Epithelial cell of proximal tubule (primary cell): ENCODE measurements around the gene KLF16. TPM values are rescaled to one million over a fixed set of nuclear protein-coding genes. Genes with fewer than 3 reads are reported as not detected.
"Not testable (repeated sequence)": the region's sequence is repeated elsewhere in the genome, so short reads cannot be mapped to it uniquely, and the experiment has no call there.

ENCODE experiments used
- DNase-seq: peaks from one replicate; pipeline ENCODE4 v3.0.0-alpha.2; 2011; ENCODE audit warnings: low read depth
- H3K4me3 ChIP-seq: 2 replicates; pipeline ENCODE4 v1.5.1; 2011; ENCODE audit warnings: low read depth, mild to moderate bottlenecking, low read length
- total RNA-seq: library from RNA; depleted of rRNA; stranded (reverse); fragments of >200 nt; gene quantifications from 2 replicates; pipeline ENCODE4 v1.2.3, GENCODE V29; 2015
- TF ChIP-seq, protein P1 (sequence below): conservative IDR thresholded peaks from 2 replicates; pipeline ENCODE4 v1.5.1; 2012; ENCODE audit warnings: low read depth, mild to moderate bottlenecking, low read length

Gene KLF16
- total RNA-seq, 1 donor from 2014 or later: 28.1 TPM

DNA sequence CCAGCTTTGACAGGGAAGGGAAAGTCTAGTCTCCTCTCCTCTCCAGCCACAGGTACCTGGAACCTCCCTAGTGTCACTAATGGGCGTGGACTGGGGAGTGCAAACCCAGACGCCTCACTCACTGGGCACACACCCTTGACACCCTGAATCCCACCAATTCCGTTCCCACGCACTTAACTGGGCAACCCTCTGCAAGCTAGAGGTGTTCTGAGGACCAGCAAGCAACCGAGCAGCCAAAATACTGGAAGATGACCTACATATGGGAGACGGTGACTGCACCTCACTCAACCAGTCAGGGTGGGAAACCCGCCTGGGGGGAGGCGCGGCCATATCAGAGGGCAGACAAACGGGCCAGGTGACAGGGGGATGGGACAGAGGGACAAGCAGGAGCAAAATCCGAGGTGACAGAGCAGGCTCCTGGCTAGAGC, 20.9 kb upstream of the KLF16 start:
- DNase-seq: no peak
- TF ChIP-seq, protein P1, sequence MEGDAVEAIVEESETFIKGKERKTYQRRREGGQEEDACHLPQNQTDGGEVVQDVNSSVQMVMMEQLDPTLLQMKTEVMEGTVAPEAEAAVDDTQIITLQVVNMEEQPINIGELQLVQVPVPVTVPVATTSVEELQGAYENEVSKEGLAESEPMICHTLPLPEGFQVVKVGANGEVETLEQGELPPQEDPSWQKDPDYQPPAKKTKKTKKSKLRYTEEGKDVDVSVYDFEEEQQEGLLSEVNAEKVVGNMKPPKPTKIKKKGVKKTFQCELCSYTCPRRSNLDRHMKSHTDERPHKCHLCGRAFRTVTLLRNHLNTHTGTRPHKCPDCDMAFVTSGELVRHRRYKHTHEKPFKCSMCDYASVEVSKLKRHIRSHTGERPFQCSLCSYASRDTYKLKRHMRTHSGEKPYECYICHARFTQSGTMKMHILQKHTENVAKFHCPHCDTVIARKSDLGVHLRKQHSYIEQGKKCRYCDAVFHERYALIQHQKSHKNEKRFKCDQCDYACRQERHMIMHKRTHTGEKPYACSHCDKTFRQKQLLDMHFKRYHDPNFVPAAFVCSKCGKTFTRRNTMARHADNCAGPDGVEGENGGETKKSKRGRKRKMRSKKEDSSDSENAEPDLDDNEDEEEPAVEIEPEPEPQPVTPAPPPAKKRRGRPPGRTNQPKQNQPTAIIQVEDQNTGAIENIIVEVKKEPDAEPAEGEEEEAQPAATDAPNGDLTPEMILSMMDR: no peak
- H3K4me3 ChIP-seq: peak overlapping the region; percentile 98

DNA sequence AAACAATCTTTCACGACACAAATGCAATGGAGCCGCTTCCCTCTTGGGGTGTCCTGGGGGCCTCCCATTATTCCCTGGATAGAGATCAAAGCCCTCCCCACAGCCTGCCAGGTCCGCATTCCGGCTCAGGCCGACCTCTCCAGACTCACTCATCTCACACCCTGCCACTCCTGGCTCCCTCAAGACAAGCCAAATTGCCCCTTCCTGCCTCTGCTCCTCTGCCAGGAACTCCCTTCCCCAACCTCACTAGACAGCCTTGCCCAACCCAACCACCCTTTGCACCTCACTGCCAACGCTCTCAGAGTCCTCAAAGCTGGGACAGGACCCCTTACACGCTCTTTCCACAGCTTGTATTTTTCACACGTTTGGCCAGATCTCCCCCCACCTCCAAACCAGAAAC, 20.4 kb upstream of the KLF16 start:
- DNase-seq: no peak
- H3K4me3 ChIP-seq: peak overlapping the region; percentile 98
- TF ChIP-seq, protein P1: no peak

DNA sequence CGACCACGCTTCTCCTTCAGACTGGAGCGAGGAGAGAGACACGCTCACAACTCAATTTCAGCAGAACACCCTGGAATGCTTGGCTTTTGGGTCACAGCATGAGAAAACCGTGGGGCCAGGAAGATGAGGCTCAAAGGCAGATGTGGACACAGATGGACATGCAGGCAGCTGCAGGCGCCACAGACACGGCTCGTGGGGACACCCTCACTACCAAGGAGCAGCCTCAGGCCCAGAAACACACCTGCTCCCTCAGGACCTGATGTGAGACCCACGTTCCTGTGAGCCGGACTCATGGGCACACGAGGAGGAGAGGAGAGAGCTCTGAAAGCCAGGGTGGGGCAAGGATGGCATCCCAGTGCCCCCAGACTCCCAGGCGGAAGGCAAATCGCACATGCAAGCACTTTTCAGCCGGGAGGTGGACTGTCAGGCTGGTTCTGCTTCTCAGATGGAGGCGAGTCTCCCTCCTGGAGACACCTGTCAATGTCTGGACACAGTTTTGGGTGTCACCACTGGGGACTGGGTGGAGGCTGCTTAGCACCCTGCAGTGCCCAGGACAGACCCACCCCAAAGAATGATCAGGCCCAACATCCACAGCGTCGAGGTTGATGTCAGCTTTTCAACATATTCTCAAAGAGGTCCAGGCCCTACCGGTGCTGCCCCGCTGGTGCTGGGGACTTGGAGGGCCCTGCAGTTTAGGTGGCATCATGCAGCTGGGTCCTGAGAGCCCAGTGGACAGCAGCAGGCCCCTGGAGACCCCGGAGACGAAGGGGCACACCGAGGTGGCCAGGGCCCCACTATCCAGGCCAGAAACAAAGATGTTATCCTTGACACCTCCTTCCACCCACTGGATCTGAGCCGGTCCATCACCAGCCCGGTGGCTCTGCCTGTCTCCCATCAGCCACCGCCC, 19.7 kb upstream of the KLF16 start:
- no peak for DNase-seq
- TF ChIP-seq, protein P1: no peak
- H3K4me3 ChIP-seq: peak overlapping the region; percentile 98

DNA sequence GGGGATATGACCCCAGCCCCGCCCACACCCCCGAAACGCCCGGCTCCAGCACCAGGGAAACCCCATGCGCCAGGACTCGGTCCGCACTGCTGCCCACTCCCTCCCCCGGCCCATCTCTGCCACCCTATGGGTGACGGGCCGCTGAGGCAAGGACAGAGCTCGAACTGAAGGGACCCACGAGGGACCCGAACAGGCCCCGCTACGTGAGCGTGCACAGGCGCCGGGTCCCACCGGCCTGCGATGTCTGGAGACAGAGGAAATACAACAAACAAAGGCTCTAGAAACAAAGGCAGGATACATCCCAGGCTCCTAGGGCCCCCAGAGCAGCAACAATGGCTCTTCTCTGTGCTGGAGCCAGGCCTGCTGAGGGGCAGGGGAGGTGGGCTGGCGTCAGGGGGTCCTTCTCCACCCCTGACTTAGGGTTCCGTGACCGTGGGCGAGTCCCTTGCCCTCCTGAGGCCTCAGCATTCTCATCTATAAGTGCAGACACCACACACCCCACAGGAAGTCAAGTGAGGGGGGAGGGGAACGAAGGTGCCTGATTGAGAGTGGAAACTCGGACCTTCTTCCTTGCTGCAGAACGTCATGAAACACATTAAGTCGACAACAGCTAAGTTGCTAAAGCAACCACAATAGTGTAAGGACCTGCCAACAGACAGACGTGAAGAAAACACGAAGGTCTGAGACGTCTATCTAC, 18.9 kb upstream of the KLF16 start:
- no peak overlapping the region for H3K4me3 ChIP-seq
- TF ChIP-seq, protein P1: no peak
- DNase-seq: no peak

DNA sequence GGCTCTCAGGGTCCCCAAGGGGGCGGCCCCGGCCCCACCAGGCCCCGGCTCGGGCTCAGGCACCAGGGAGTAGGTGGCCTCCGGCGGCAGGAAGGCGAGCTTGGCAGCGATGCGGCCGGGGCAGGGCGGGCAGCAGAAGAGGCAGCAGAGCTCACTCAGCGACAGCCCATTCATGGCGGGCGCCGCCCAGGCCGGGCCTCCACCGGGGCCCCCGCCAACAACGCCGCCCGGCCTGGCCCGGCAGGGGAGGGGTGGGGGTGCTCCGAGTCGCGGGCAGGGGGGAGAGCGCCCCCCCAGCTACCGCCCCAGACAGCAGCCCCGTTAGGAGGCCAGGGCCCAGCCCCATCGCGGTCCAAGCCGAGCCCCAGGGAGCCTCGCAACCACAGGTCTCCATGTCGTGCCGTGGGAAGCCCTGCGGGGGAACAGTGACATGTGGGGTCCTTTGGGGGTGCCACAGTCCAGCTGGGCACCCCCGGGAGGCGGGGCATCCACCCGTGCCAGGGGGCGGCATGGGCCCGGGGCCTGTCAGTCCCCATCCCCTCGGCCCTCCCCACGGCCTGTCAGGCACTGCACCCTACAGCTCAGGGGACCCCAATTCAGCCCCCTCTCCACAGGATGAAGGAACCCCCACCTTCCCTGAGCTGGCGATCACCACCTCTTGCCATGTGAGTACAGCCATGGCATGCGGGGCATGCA, 18.2 kb upstream of the KLF16 start:
- not testable (repeated sequence) for DNase-seq, H3K4me3 ChIP-seq

DNA sequence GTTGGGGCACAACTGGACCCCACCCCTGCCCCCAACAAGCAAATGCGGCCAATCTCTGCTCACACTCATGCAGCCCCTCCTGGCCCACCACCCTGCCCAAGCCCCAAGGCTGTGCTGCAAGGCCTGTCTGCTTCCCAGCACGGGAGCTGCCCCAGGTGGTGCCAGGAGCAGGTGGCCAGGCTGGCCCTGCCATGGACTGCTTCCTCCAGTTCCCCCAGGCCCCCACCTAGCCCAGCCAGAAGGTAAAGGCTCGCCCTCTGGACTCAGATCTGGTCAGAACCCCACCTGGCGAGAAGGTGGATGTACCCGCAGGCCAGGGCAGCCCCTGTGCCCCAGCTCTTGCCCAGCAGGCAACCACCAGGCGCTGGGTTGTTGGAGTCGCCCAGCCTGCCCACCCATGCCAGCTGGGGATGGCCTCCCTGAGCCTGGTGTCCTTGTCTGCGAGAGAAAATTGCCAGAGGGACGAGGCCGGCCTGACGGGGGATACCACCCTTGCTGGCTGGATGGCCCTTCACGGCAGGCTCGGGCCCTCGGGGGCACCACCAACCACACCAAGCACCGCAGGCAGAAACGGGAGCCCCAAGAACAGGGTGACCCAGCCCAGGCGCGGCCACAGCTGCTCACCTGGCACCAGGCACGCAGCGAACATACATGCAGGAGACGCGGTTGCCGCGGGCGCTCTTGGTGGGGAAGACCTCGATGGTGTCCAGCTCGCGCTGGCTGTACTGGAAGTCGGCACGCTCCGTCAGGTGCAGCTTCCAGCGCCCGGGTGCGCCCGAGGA, 17.4 kb upstream of the KLF16 start:
- TF ChIP-seq, protein P1: no peak
- no peak overlapping the region for H3K4me3 ChIP-seq
- no peak for DNase-seq

DNA sequence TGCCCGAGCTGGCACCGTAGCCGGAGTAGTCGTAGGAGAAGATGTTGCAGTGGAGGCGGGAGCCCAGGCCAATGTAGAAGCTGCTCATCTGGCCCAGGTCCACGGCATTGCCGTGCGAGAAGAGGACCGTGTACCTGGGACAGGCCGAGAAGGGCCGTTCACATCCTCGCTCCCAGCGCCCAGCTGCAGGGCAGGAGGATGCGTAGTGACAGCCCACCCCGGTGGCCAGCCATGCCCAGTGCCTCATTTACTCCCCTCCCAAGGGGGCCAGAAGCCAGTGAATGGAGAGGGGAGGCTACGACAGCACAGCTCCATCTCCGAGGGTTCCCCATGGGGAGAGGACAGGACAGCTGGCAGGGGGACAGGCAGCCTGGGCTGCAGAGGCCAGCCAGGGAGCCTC, 16.6 kb upstream of the KLF16 start:
- not testable (repeated sequence) for H3K4me3 ChIP-seq, DNase-seq

DNA sequence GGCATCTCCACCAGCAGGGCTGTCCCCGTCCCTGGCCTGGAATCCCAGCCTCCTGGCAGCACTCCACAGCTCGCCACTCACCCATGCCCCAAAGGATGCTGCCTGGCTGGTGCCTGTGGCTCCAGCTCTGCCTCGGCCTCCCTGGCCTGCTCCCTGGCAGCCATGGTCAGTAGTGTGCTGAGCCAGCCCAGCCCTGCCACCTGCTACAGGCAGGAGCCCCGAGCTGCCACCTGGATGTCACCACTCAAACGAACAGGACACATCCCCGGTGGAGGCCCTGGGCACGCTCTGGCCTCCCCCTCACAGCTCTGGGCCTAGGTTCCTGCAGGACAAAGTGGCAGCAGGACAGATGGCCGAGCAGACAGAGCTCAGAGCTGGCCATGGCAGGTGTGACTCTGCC, 15.2 kb upstream of the KLF16 start:
- H3K4me3 ChIP-seq, DNase-seq: not testable (repeated sequence)

DNA sequence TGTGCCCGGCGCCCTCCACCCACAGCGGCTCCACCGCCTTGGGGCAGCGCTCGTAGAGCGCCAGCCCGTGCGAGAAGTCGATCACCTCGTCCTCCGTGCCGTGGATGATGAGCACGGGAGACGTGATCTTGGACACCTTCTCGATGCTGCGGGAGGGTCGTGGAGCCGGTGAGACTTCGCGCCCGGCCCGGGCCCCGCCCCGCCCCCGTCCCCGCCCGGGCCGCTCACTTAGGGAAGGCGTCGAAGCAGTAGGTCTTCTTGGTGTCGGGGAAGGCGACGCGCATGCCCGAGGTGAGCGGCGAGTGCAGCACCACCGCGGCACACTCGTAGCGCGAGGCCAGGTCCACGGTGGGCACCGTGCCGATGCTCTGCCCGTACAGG, 13.9 kb upstream of the KLF16 start:
- not testable (repeated sequence) for H3K4me3 ChIP-seq, DNase-seq

DNA sequence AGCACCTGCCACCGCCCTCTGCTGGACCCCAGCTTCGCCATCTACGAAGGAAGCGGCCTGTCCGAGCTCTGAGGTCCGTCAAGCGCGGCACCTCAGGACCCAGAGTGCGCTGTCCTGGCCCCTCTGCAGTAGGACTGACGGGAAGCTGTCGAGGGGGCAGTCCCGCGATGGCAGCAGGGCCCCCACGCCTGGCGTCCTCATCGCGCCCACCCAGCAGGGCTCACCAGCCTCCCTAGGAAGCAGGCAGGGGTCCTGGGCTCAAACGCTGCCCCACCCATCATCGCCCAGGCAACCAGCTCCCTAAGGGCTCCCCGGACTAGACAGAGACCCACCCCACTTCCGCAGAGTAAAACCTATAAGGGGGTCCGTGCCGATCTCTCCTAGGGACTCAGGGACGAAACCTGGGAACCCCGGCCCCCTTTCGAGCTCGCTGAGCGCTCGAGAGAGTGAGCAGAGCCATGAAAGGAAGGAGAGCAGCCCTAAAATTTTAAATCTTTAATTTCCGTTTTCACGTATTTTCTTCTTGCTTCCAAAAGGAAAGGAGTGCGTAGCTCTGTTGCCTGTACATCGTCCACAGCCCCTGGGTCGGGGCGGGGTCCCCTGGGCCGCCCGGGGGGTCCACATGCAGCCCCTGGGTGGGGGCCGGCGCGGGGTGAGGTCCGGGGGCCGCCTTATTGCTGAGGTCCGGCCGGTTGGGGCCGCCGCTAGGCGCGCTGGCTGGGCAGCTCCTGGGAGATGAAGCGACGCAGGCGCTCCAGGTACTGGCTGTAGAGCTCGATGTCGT, 13.3 kb upstream of the KLF16 start:
- peak overlapping the region; percentile 99 for H3K4me3 ChIP-seq
- DNase-seq: not testable (repeated sequence)
